ENCODE data around the gene FCHSD2. TPM values are rescaled to one million over a fixed set of nuclear protein-coding genes. Genes with fewer than 3 reads are reported as not detected.
A peak's percentile ranks its signal among the peaks of the same experiment; 100 is the strongest.

FCHSD2 gene
- polyA plus RNA-seq, 3 donors from 2014 or later = 9.7 to 25.6 (median 11.9) TPM

- no peaks in the 10 kb centered on the region for H3K4me1 Mint-ChIP-seq
- peaks cover 0 to 1% (median 0%) of the 10 kb centered on the region in 3 donors for H3K27me3 Mint-ChIP-seq (ENCODE audit: low read depth in 3 of 3)
- no peaks in the 10 kb centered on the region for H3K9me3 Mint-ChIP-seq
- DNase-seq = no peak
- H3K4me3 Mint-ChIP-seq = no peak overlapping the region
- no peak overlapping the region for H3K27ac Mint-ChIP-seq
- H3K36me3 Mint-ChIP-seq = peaks cover 5 to 20% (median 15%) of the 10 kb centered on the region in 3 donors
Measured at GRCh38 chr11:72959998-72960731, 182.0 kb downstream of the FCHSD2 start.

DNA sequence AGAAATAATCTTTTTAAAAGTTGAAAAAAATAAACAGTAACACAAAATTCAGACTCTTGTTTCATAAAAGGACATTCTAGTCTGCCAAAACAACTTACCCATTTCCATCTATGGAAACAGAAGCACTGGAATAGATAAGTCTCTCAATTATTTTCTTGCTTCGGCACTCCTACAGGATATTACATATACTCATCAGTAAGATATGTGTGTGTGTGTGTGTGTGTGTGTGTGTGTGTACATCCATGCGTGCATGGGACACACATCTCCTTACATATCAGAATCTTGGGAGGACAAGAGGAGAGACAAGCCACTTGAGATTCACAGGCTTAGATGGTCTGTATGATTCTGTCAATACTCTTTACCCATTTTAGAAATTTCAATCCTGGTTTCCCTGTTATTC lies 183.3 kb downstream of the FCHSD2 start:
- H3K4me3 Mint-ChIP-seq = no peak overlapping the region
- no peak overlapping the region for H3K27ac Mint-ChIP-seq
- no peaks in the 10 kb centered on the region for H3K9me3 Mint-ChIP-seq
- no peak for DNase-seq
- H3K4me1 Mint-ChIP-seq = no peaks in the 10 kb centered on the region
- H3K27me3 Mint-ChIP-seq (ENCODE audit: low read depth in 3 of 3) = peaks cover 0 to under 1% (median 0%) of the 10 kb centered on the region in 3 donors
- peaks cover 0 to 18% (median 18%) of the 10 kb centered on the region in 3 donors for H3K36me3 Mint-ChIP-seq

DNA sequence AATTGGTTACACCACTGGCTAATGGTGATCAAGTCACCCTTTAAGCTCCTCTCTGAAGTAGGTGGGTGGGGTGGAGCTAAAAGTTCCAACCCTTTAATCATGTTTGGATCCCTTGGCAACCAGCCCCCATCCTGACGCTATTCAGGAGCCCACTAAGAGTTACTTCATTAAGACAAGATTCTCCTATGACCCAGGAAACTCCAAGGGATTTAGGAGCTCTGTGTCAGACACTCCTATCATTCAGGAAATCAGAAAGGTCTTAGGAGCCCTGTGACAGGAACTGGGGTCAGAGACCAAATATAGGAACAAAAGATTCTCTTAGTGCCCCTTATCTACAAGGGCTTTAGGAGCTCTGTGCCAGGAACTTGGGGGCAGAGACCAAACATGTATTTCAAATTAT lies 186.7 kb downstream of the FCHSD2 start:
- Mint-ChIP-seq H3K4me1 (no peaks in the 10 kb centered on the region), H3K9me3 (no peaks in the 10 kb centered on the region), H3K36me3 (peaks cover 0 to 18% (median 14%) of the 10 kb centered on the region in 3 donors), H3K27me3 (ENCODE audit: low read depth in 3 of 3) (peaks cover 0 to 2% (median 0%) of the 10 kb centered on the region in 3 donors), H3K27ac (no peak overlapping the region), H3K4me3 (no peak overlapping the region)
- DNase-seq = no peak

- Mint-ChIP-seq H3K4me1 (no peaks in the 10 kb centered on the region), H3K27me3 (ENCODE audit: low read depth in 3 of 3) (peaks cover 0 to 2% (median 0%) of the 10 kb centered on the region in 3 donors), H3K36me3 (peaks cover 0 to 18% (median 12%) of the 10 kb centered on the region in 3 donors), H3K4me3 (no peak overlapping the region), H3K27ac (peak overlapping the region in 1 of 6 donors; percentile 67), H3K9me3 (no peaks in the 10 kb centered on the region)
- DNase-seq = no peak
Measured at GRCh38 chr11:72954860-72955259, 187.3 kb downstream of the FCHSD2 start.

- Mint-ChIP-seq H3K36me3 (peaks cover 0 to 16% (median 9%) of the 10 kb centered on the region in 3 donors), H3K4me3 (no peak overlapping the region), H3K4me1 (no peaks in the 10 kb centered on the region), H3K27ac (no peak overlapping the region), H3K9me3 (no peaks in the 10 kb centered on the region), H3K27me3 (ENCODE audit: low read depth in 3 of 3) (peaks cover 0 to 2% (median 0%) of the 10 kb centered on the region in 3 donors)
- no peak for DNase-seq
Measured at GRCh38 chr11:72953637-72954036, 188.5 kb downstream of the FCHSD2 start.

DNA sequence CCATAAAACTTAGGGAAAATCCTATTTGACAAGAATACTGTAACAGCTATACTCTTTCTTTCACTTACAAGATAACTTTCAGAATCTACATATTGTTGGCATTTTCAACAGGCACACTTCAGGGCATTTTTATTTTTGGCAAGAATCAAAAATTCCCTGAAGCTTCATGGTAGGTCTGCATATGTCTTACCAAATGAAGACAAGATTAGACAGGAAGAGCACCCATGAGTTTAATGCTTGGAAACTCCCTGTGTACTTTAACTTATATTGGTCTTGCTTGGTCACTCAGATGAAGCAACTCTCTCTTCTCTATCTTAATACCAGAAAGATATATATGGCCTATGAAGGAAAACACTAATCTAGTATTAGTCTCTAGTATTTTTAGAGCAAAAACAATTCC lies 190.2 kb downstream of the FCHSD2 start:
- no peak for DNase-seq
- H3K27me3 Mint-ChIP-seq (ENCODE audit: low read depth in 3 of 3) = peaks cover 0 to 2% (median 0%) of the 10 kb centered on the region in 3 donors
- no peaks in the 10 kb centered on the region for H3K9me3 Mint-ChIP-seq
- H3K36me3 Mint-ChIP-seq = peaks cover 0 to 7% (median 3%) of the 10 kb centered on the region in 3 donors
- H3K4me3 Mint-ChIP-seq = no peak overlapping the region
- no peaks in the 10 kb centered on the region for H3K4me1 Mint-ChIP-seq
- H3K27ac Mint-ChIP-seq = no peak overlapping the region

- H3K4me1 Mint-ChIP-seq = no peaks in the 10 kb centered on the region
- DNase-seq = no peak
- H3K27me3 Mint-ChIP-seq (ENCODE audit: low read depth in 3 of 3) = peaks cover 0 to 2% (median 0%) of the 10 kb centered on the region in 3 donors
- H3K27ac Mint-ChIP-seq = no peak overlapping the region
- no peaks in the 10 kb centered on the region for H3K9me3 Mint-ChIP-seq
- H3K36me3 Mint-ChIP-seq = peaks cover 0 to 7% (median 3%) of the 10 kb centered on the region in 3 donors
- H3K4me3 Mint-ChIP-seq = no peak overlapping the region
Measured at GRCh38 chr11:72951193-72951592, 190.9 kb downstream of the FCHSD2 start.

DNA sequence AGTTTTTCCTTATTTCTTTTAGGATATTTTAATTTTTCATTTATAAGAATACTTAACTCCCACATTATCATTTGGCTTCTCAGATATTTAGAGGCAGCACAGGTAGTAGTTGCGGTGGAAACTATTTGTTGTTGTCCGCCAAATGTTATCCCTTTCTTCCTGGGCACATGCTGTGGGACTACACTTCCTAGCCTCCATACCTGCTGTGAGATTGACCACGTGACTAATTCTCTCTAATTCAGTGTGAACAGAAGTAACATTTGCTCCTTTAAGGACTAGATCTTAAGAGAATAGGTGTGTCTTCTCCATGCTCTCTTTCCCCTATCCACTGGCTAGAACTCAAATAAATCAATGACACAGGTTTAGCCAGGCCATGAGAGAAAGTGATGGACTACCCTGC lies 191.4 kb downstream of the FCHSD2 start:
- Mint-ChIP-seq H3K4me3 (no peak overlapping the region), H3K4me1 (no peaks in the 10 kb centered on the region), H3K36me3 (peaks cover 0 to 3% (median 3%) of the 10 kb centered on the region in 3 donors), H3K27ac (no peak overlapping the region), H3K9me3 (no peaks in the 10 kb centered on the region), H3K27me3 (ENCODE audit: low read depth in 3 of 3) (peaks cover 0 to 2% (median 0%) of the 10 kb centered on the region in 3 donors)
- DNase-seq = no peak

- DNase-seq = no peak
- Mint-ChIP-seq H3K4me3 (no peak overlapping the region), H3K27me3 (ENCODE audit: low read depth in 3 of 3) (no peaks in the 10 kb centered on the region), H3K27ac (peak overlapping the region in 1 of 6 donors; percentile 40), H3K9me3 (peaks cover 0 to 2% (median 0%) of the 10 kb centered on the region in 6 donors), H3K36me3 (peaks cover 0 to 3% (median 0%) of the 10 kb centered on the region in 3 donors), H3K4me1 (peaks cover 0 to 1% of the 10 kb centered on the region in 2 donors)
Measured at GRCh38 chr11:72947229-72947628, 194.9 kb downstream of the FCHSD2 start.

DNA sequence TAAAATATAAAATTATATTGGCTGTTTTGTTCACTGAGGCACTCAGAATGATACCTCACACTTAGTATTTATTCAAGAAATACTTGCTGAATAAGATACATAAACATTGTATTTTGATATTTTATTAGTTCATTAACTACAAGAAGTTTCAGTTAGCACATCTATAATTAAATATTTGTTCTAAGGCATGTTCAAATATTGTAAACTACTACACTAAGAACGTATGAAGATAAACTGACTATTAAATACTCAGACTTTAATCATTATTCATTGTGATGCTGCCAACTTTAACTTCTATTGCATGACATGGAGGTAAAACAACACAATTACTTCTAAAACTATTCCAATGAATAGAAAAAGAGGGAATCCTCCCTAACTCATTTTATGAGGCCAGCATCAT lies 198.5 kb downstream of the FCHSD2 start:
- H3K4me3 Mint-ChIP-seq = no peak overlapping the region
- H3K36me3 Mint-ChIP-seq = no peaks in the 10 kb centered on the region
- no peaks in the 10 kb centered on the region for H3K27me3 Mint-ChIP-seq (ENCODE audit: low read depth in 3 of 3)
- H3K4me1 Mint-ChIP-seq = peaks cover 0 to 1% of the 10 kb centered on the region in 2 donors
- H3K27ac Mint-ChIP-seq = no peak overlapping the region
- peaks cover 0 to 2% (median 0%) of the 10 kb centered on the region in 6 donors for H3K9me3 Mint-ChIP-seq
- DNase-seq = no peak

DNA sequence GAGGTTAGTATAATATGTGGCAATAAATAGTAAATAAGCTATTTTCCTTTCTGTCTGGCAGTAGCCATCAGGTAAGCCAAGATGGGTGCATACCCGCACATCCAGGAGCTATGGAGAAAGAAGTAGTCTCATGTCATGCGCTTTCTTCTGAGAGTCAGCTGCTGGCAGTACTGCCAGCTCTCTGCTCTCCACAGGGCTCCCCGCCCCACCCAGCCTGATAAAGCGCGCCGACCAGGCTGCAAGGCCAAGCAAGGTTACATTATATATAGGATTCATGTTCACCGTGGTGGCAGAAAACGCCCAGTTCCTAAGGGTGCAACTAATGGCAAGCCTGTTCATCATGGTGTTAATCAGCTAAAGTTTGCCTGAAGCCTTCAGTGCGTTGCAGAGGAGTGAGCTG lies 201.7 kb downstream of the FCHSD2 start:
- Mint-ChIP-seq H3K36me3 (peaks cover 0 to 4% (median 0%) of the 10 kb centered on the region in 3 donors), H3K27ac (no peak overlapping the region), H3K9me3 (peaks cover 0 to 2% (median 0%) of the 10 kb centered on the region in 6 donors), H3K4me1 (no peaks in the 10 kb centered on the region), H3K27me3 (ENCODE audit: low read depth in 3 of 3) (no peaks in the 10 kb centered on the region), H3K4me3 (no peak overlapping the region)
- no peak for DNase-seq

- H3K4me1 Mint-ChIP-seq = no peaks in the 10 kb centered on the region
- H3K36me3 Mint-ChIP-seq = peaks cover 0 to 4% (median 0%) of the 10 kb centered on the region in 3 donors
- no peak overlapping the region for H3K4me3 Mint-ChIP-seq
- no peak overlapping the region for H3K27ac Mint-ChIP-seq
- no peaks in the 10 kb centered on the region for H3K27me3 Mint-ChIP-seq (ENCODE audit: low read depth in 3 of 3)
- H3K9me3 Mint-ChIP-seq = peaks cover 0 to 2% (median 0%) of the 10 kb centered on the region in 6 donors
- no peak for DNase-seq
Measured at GRCh38 chr11:72939031-72939430, 203.1 kb downstream of the FCHSD2 start.

GRCh38 chr11:72937439-72937838 lies 204.7 kb downstream of the FCHSD2 start:
- no peak for DNase-seq
- H3K27ac Mint-ChIP-seq = no peak overlapping the region
- H3K9me3 Mint-ChIP-seq = no peaks in the 10 kb centered on the region
- H3K4me1 Mint-ChIP-seq = no peaks in the 10 kb centered on the region
- H3K36me3 Mint-ChIP-seq = peaks cover 0 to 4% (median 0%) of the 10 kb centered on the region in 3 donors
- no peaks in the 10 kb centered on the region for H3K27me3 Mint-ChIP-seq (ENCODE audit: low read depth in 3 of 3)
- H3K4me3 Mint-ChIP-seq = no peak overlapping the region

- no peaks in the 10 kb centered on the region for H3K9me3 Mint-ChIP-seq
- H3K36me3 Mint-ChIP-seq = peaks cover 0 to 4% (median 0%) of the 10 kb centered on the region in 3 donors
Measured at GRCh38 chr11:72935700-72936099, 206.4 kb downstream of the FCHSD2 start.

More at GRCh38 chr11:72935700-72936099, 206.4 kb downstream of the FCHSD2 start:
- DNase-seq = no peak
- Mint-ChIP-seq H3K4me1 (no peaks in the 10 kb centered on the region), H3K27ac (no peak overlapping the region), H3K27me3 (ENCODE audit: low read depth in 3 of 3) (no peaks in the 10 kb centered on the region), H3K4me3 (no peak overlapping the region)
